NT2/D1 (cell line): Measurements from ENCODE around the gene FAM9B.

Experiments used
- YY1 ChIP-seq: IDR thresholded peaks from 2 replicates; pipeline ENCODE4 v1.6.1; 2011; ENCODE audit not compliant: insufficient read length, insufficient read depth
- ZNF274 ChIP-seq: IDR thresholded peaks from 2 replicates; pipeline ENCODE4 v1.6.1; 2011; ENCODE audit warnings: mild to moderate bottlenecking, low read depth, low read length

- TF ChIP-seq YY1 (no peak), ZNF274 (no peak)
These were observed 47.3 kb upstream of the FAM9B start for GRCh38 chrX:9081271-9081670.
